ENCODE data around the gene METTL5. TPM values are rescaled to one million over a fixed set of nuclear protein-coding genes. Genes with fewer than 3 reads are reported as not detected.
A peak's percentile ranks its signal among the peaks of the same experiment; 100 is the strongest.

The METTL5 gene
- 103 TPM for total RNA-seq (2021; ENCODE audit: unreplicated experiment)
- 65.9 and 76.9 TPM in 2 replicates for polyA plus RNA-seq (2012)
- percentile 87 among the genes with signal in this experiment for Bru-seq, nascent RNA
- BruChase-seq, experiment 1, labeled RNA remaining after a 6-hour chase: percentile 85 among the genes with signal in this experiment
- percentile 83 among the genes with signal in this experiment for BruChase-seq, experiment 2, labeled RNA remaining after a 2-hour chase
- long read RNA-seq, transcript METTL5-206 (8 exons, 880 nt): major isoform, 38 of 96 reads
- long read RNA-seq, transcript METTL5-201 (7 exons, 1,010 nt): minor isoform, 5 of 96 reads
- long read RNA-seq, transcript METTL5-203 (8 exons, 800 nt): minor isoform, 17 of 96 reads
- long read RNA-seq, partial matches to known transcripts: 25 of 96 reads
- long read RNA-seq, other reads (novel, unspliced or antisense): 9 of 96 reads

DNA sequence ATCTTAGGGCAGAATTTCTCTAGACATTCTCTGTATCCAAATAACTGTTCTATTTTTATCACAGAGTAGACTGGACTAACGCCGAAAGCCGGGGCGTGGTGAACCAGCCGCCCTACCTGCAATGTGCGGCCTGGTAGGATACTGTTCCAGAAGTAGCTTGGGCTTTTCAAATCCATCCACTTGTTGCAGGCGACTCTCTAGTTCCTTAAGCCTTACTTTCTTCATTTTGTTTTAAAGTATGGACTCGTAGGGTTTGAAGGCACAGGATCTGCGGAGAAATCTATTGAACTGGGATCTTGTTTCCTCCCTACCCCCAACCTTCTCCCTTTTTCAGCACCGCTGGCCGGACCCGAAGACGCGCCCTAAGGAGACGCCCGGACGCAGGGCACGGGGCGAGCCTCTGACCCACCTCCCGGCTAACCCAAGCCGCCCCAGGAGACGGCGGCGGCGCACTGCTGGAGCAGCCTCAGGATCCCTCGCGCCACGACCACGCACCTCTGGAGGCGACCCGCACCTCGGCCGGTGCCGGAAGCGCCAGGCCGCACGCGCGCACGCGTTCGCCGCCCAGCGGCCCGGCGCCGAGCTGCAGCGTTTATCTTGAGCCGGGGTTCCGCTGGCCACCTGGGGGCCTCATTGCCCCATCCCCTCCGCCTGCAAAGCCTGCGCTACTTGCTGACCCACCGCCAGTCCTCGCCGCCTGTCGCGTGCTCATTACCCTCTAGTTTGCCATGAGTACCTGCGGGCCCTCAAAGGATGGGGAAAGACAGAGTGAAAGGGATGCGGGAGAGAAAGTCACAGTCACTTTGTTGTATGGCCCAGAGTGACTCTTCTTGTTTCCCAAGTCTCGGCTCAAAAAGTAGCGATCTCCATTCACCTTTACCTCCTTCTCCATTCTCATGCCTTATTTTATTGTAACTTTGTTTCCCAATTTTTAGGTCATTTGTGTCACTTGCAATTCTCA lies at the start of gene METTL5:
METTL5 (minus strand) TSS at position 533 of the 961 bp plus-strand sequence; CDS start at position 225, 308 bp downstream.
- peak within 1 kb of the TSS; percentile 60 to 81 for H3K4me3 ChIP-seq (replicated peaks in 1 of 2; ENCODE audit: low read depth in 1 of 2, low read length in 2 of 2)
- peak within 1 kb of the TSS; percentile 83 for H2AFZ ChIP-seq (ENCODE audit: low read depth, low read length, poor library complexity, severe bottlenecking)
- DNase-seq (ENCODE audit: low read depth, low spot score) (peak; percentile 72), ATAC-seq (peak; percentile 69)
- ChIA-PET RAD21 (ENCODE audit: low non-redundant PET in 1 of 2, low total read pairs in 2 of 2, uncharacterized antibody in 2 of 2, unreplicated experiment in 2 of 2) (no interaction called here), POLR2A (interaction anchor here (1.0 to 1.4 kb wide), 2 partner anchors 9 to 12 kb away, joined by 3 to 5 read pairs; no protein-coding TSS in a partner anchor), CTCF (interaction anchor here (0.7 to 2.2 kb wide), 7 partner anchors 9 to 345 kb away, joined by 3 to 12 read pairs (median 3); partner anchors contain the start of genes BBS5 and SSB)
- H3K79me2 ChIP-seq (ENCODE audit: insufficient read depth, low read length): peaks cover 61% of the 10 kb centered on the region
- H4K20me1 ChIP-seq (ENCODE audit: insufficient read depth): peaks cover 7% of the 10 kb centered on the region; the same call in 1 of the 2 replicates
- intact Hi-C loops (cut with micrococcal nuclease): loop anchor here (1.0 to 2.0 kb wide), 2 partner anchors 53 to 104 kb away; no protein-coding TSS in a partner anchor
- H3K9me3 ChIP-seq (ENCODE audit: control insufficient read depth in 1 of 2, insufficient read depth in 1 of 2, low read depth in 1 of 2, low read length in 2 of 2): no peaks in the 10 kb centered on the region
- H3K4me1 ChIP-seq (ENCODE audit: control insufficient read depth in 1 of 2, insufficient read depth in 2 of 2, low read length in 2 of 2): peaks cover 22 to 41% of the 10 kb centered on the region in 2 experiments
- H3K4me2 ChIP-seq (ENCODE audit: low read length): peak within 1 kb of the TSS; percentile 87
- peak within 1 kb of the TSS; percentile 75 for H3K9ac ChIP-seq (ENCODE audit: low read length)
- H3K9me2 ChIP-seq (ENCODE audit: insufficient read depth): no peaks in the 10 kb centered on the region
- BruUV-seq (replicated peaks): TSS peak; percentile 64
- no peaks in the 10 kb centered on the region for H3K27me3 ChIP-seq (ENCODE audit: insufficient read depth, low read length)
- peak within 1 kb of the TSS; percentile 88 for H3K27ac ChIP-seq (ENCODE audit: low read depth, low read length)
- no peaks in the 10 kb centered on the region; a peak in 1 of 4 replicates for H3K36me3 ChIP-seq (ENCODE audit: control insufficient read depth in 1 of 2, insufficient read depth in 2 of 2, low read length in 2 of 2)
- no peak for TF ChIP-seq CEBPB (IDR thresholded peaks at IDR 0.05; ENCODE audit: low read depth)
- TF ChIP-seq SRF (IDR thresholded peaks at IDR 0.05; ENCODE audit: low read depth): no peak
- TF ChIP-seq, protein P1, sequence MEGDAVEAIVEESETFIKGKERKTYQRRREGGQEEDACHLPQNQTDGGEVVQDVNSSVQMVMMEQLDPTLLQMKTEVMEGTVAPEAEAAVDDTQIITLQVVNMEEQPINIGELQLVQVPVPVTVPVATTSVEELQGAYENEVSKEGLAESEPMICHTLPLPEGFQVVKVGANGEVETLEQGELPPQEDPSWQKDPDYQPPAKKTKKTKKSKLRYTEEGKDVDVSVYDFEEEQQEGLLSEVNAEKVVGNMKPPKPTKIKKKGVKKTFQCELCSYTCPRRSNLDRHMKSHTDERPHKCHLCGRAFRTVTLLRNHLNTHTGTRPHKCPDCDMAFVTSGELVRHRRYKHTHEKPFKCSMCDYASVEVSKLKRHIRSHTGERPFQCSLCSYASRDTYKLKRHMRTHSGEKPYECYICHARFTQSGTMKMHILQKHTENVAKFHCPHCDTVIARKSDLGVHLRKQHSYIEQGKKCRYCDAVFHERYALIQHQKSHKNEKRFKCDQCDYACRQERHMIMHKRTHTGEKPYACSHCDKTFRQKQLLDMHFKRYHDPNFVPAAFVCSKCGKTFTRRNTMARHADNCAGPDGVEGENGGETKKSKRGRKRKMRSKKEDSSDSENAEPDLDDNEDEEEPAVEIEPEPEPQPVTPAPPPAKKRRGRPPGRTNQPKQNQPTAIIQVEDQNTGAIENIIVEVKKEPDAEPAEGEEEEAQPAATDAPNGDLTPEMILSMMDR (IDR thresholded peaks at IDR 0.05 in 2 of 3, conservative IDR thresholded peaks at IDR 0.05 in 1 of 3; ENCODE audit: borderline replicate concordance in 1 of 3, insufficient read depth in 1 of 3, low read depth in 2 of 3, low read length in 2 of 3): peak; percentile 84 to 99 (median 90)
- no peak for TF ChIP-seq FOSL1 (IDR thresholded peaks at IDR 0.05; ENCODE audit: low read depth)
- peak; percentile 53 for TF ChIP-seq YY1 (IDR thresholded peaks at IDR 0.05; ENCODE audit: extremely low read depth, insufficient replicate concordance, low read depth, low read length)
- TF ChIP-seq JUND (IDR thresholded peaks at IDR 0.05): no peak
- no peak for TF ChIP-seq EZH2 (IDR thresholded peaks at IDR 0.05)
- TF ChIP-seq ZNF274 (IDR thresholded peaks at IDR 0.05; ENCODE audit: low read depth, low read length): no peak
- TF ChIP-seq, protein P2, sequence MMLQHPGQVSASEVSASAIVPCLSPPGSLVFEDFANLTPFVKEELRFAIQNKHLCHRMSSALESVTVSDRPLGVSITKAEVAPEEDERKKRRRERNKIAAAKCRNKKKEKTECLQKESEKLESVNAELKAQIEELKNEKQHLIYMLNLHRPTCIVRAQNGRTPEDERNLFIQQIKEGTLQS (IDR thresholded peaks at IDR 0.05): no peak
- no peak for TF ChIP-seq EZH2phosphoT487 (IDR thresholded peaks at IDR 0.05; ENCODE audit: borderline replicate concordance)
- TF ChIP-seq, protein P3, sequence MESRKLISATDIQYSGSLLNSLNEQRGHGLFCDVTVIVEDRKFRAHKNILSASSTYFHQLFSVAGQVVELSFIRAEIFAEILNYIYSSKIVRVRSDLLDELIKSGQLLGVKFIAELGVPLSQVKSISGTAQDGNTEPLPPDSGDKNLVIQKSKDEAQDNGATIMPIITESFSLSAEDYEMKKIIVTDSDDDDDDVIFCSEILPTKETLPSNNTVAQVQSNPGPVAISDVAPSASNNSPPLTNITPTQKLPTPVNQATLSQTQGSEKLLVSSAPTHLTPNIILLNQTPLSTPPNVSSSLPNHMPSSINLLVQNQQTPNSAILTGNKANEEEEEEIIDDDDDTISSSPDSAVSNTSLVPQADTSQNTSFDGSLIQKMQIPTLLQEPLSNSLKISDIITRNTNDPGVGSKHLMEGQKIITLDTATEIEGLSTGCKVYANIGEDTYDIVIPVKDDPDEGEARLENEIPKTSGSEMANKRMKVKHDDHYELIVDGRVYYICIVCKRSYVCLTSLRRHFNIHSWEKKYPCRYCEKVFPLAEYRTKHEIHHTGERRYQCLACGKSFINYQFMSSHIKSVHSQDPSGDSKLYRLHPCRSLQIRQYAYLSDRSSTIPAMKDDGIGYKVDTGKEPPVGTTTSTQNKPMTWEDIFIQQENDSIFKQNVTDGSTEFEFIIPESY (IDR thresholded peaks at IDR 0.05; ENCODE audit: extremely low read depth, insufficient replicate concordance, low read length): no peak
- TF ChIP-seq, protein P4, sequence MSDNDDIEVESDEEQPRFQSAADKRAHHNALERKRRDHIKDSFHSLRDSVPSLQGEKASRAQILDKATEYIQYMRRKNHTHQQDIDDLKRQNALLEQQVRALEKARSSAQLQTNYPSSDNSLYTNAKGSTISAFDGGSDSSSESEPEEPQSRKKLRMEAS (IDR thresholded peaks at IDR 0.05): peak; percentile 95
- peak; percentile 91 for TF ChIP-seq POLR2AphosphoS5 (IDR thresholded peaks at IDR 0.05; ENCODE audit: low read depth, low read length)
- TF ChIP-seq, protein P5, sequence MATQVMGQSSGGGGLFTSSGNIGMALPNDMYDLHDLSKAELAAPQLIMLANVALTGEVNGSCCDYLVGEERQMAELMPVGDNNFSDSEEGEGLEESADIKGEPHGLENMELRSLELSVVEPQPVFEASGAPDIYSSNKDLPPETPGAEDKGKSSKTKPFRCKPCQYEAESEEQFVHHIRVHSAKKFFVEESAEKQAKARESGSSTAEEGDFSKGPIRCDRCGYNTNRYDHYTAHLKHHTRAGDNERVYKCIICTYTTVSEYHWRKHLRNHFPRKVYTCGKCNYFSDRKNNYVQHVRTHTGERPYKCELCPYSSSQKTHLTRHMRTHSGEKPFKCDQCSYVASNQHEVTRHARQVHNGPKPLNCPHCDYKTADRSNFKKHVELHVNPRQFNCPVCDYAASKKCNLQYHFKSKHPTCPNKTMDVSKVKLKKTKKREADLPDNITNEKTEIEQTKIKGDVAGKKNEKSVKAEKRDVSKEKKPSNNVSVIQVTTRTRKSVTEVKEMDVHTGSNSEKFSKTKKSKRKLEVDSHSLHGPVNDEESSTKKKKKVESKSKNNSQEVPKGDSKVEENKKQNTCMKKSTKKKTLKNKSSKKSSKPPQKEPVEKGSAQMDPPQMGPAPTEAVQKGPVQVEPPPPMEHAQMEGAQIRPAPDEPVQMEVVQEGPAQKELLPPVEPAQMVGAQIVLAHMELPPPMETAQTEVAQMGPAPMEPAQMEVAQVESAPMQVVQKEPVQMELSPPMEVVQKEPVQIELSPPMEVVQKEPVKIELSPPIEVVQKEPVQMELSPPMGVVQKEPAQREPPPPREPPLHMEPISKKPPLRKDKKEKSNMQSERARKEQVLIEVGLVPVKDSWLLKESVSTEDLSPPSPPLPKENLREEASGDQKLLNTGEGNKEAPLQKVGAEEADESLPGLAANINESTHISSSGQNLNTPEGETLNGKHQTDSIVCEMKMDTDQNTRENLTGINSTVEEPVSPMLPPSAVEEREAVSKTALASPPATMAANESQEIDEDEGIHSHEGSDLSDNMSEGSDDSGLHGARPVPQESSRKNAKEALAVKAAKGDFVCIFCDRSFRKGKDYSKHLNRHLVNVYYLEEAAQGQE (IDR thresholded peaks at IDR 0.05; ENCODE audit: low read depth): no peak
